Gastrocnemius medialis (tissue), 4 donors: Measurements from ENCODE around the gene ZMIZ2.

ENCODE experiments used
- CTCF ChIP-seq, 5 experiments: fragments of 450-650 bp in 3 of 5; fragments of 200-600 bp in 2 of 5; sonication (generic) in 2 of 5; IDR thresholded peaks in 4 of 5; conservative IDR thresholded peaks in 1 of 5; 1 replicate in 4 of 5; 2 replicates in 1 of 5; pipeline ENCODE4 v1.5.1; 2016 to 2019; ENCODE audit warnings: antibody characterized with exemption in 5 of 5, mild to moderate bottlenecking in 3 of 5, moderate library complexity in 3 of 5
- POLR2A ChIP-seq, 2 donors: fragments of 450-650 bp; IDR thresholded peaks; one replicate each; pipeline ENCODE4 v1.6.1; 2017; ENCODE audit warnings: antibody characterized with exemption in 2 of 2, mild to moderate bottlenecking in 2 of 2, moderate library complexity in 2 of 2

- TF ChIP-seq CTCF (IDR thresholded peaks at IDR 0.05 in 4 of 5, conservative IDR thresholded peaks at IDR 0.05 in 1 of 5) (no peak), POLR2A (IDR thresholded peaks at IDR 0.05) (no peak)
Measured at GRCh38 chr7:44760034-44760580, 11.5 kb downstream of the ZMIZ2 start.
